ENCODE measurements around the gene ANAPC16. TPM values are rescaled to one million over a fixed set of nuclear protein-coding genes. Genes with fewer than 3 reads are reported as not detected.

Gene ANAPC16
- 100 to 1,000 TPM; 106 to 157 (median 143) TPM for total RNA-seq

DNA sequence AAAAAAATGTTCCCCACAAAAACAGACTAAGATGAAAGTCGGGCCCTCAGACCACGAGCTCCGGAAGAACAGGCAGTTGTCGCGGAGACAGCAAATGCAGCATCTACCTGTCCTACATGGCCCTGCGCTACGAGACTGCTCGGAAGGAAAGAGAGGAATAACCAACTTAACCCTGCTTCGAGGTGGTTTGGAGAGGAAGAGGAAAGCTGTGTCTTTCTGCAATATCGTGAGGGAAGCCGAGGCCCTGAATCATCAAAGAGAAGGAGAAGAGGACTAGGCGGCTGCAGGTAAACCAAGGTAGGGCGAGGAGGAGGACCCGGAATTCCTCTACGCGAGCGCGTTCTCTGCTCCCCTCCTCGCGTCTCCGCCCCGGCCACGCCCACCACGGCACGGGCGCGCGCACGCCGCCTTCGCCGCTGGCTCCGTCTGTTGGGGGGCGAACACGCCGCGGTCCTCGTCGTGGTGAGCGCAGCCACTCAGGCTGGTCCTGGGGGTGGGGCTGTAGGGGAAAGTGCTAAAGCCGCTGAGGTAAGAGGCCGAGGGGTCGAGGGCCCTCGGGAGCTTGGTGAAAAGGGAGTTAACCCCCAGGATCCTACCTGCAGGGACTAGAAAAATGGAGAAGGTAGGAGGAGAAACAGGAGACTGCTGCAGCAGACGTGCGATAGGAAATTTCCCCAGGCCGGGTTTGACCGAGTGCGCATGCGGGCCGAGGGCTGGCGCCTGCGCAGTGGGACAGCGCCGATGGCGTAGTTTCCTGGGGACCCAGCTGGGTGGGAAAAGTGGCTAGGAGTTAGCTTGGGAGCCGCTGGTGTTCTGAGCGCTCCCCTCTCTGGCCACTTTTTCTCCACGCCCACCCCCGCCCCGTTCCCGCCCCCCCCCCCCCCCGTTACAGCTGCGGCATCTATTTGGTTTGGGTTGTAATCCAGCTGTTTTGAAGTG lies at the start of gene ANAPC16, which contains the start of gene ASCC1:
Gene ANAPC16, plus strand, starts transcription at position 402 of the 939 bp plus-strand sequence. CDS start 7,903 bp downstream, outside the sequence.
Gene ASCC1, minus strand, starts transcription at position 666 of the 939 bp plus-strand sequence. CDS start 2,978 bp downstream, outside the sequence.
- Histone ChIP-seq H3K4me3 (peak within 1 kb of the TSS; percentile 64 to 76 (median 71)), H3K27me3 (no peaks in the 10 kb centered on the region), H3K4me1 (peaks cover 41 to 64% (median 59%) of the 10 kb centered on the region in 4 donors), H3K9me3 (no peaks in the 10 kb centered on the region), H3K36me3 (peaks cover 5 to 28% (median 23%) of the 10 kb centered on the region in 4 donors), H3K27ac (replicated peaks in 1 of 4) (peak within 1 kb of the TSS; percentile 89 to 98 (median 94))
- peak; percentile 97 for DNase-seq (ENCODE audit: extremely low spot score)
- peak; percentile 90 for TF ChIP-seq POLR2A (IDR thresholded peaks at IDR 0.05; ENCODE audit: low read depth)
- TF ChIP-seq CTCF (IDR thresholded peaks at IDR 0.05): peak in 1 of 3 experiments; percentile 10
- TF ChIP-seq EP300 (IDR thresholded peaks at IDR 0.05): no peak
- TF ChIP-seq POLR2AphosphoS5 (IDR thresholded peaks at IDR 0.05): peak; percentile 95 to 99
- under 1% methylated on average over 47 of the region's 64 CpGs for WGBS
- intact Hi-C loops (cut with DNase I): loop anchor here (5.0 kb wide), 2 partner anchors 41 to 56 kb away; partner anchors contain the start of gene DDIT4

- no peak overlapping the region for H3K27ac ChIP-seq (replicated peaks in 1 of 4)
- DNase-seq (ENCODE audit: extremely low spot score): no peak
- H3K36me3 ChIP-seq: peaks cover 0 to 8% (median 3%) of the 10 kb centered on the region in 4 donors
- no peaks in the 10 kb centered on the region for H3K27me3 ChIP-seq
- WGBS: 93% methylated on average over 3 of the region's 3 CpGs
- intact Hi-C loops (cut with DNase I): no loop called here
- TF ChIP-seq POLR2A (IDR thresholded peaks at IDR 0.05; ENCODE audit: low read depth): no peak
- no peak for TF ChIP-seq EP300 (IDR thresholded peaks at IDR 0.05)
- TF ChIP-seq POLR2AphosphoS5 (IDR thresholded peaks at IDR 0.05): no peak
- no peak for TF ChIP-seq CTCF (IDR thresholded peaks at IDR 0.05)
- H3K4me1 ChIP-seq: peaks cover 4 to 14% (median 5%) of the 10 kb centered on the region in 4 donors
- H3K4me3 ChIP-seq: no peak overlapping the region
- no peaks in the 10 kb centered on the region for H3K9me3 ChIP-seq
Observed at GRCh38 chr10:72167118-72167517, 48.7 kb upstream of the ANAPC16 start.

- H3K27me3 ChIP-seq: no peaks in the 10 kb centered on the region
- TF ChIP-seq EP300 (IDR thresholded peaks at IDR 0.05): no peak
- no peak for TF ChIP-seq CTCF (IDR thresholded peaks at IDR 0.05)
- no peak for TF ChIP-seq POLR2AphosphoS5 (IDR thresholded peaks at IDR 0.05)
- TF ChIP-seq POLR2A (IDR thresholded peaks at IDR 0.05; ENCODE audit: low read depth): no peak
- peaks cover 9 to 15% (median 10%) of the 10 kb centered on the region in 4 donors for H3K4me1 ChIP-seq
- peaks cover 0 to 8% (median 3%) of the 10 kb centered on the region in 4 donors for H3K36me3 ChIP-seq
- DNase-seq (ENCODE audit: extremely low spot score): no peak
- no peak overlapping the region for H3K4me3 ChIP-seq
- H3K9me3 ChIP-seq: no peaks in the 10 kb centered on the region
- WGBS: 72% methylated on average over 4 of the region's 4 CpGs
- no peak overlapping the region for H3K27ac ChIP-seq (replicated peaks in 1 of 4)
- intact Hi-C loops (cut with DNase I): no loop called here
Observed at GRCh38 chr10:72170263-72170662, 45.5 kb upstream of the ANAPC16 start.

- intact Hi-C loops (cut with DNase I): no loop called here
- DNase-seq (ENCODE audit: extremely low spot score): no peak
- peaks cover 0 to 8% (median 3%) of the 10 kb centered on the region in 4 donors for H3K36me3 ChIP-seq
- no peaks in the 10 kb centered on the region for H3K27me3 ChIP-seq
- H3K9me3 ChIP-seq: no peaks in the 10 kb centered on the region
- H3K4me3 ChIP-seq: no peak overlapping the region
- no peak overlapping the region for H3K27ac ChIP-seq (replicated peaks in 1 of 4)
- TF ChIP-seq CTCF (IDR thresholded peaks at IDR 0.05) (no peak), EP300 (IDR thresholded peaks at IDR 0.05) (no peak), POLR2AphosphoS5 (IDR thresholded peaks at IDR 0.05) (no peak), POLR2A (IDR thresholded peaks at IDR 0.05; ENCODE audit: low read depth) (no peak)
- WGBS: 83% methylated on average over 4 of the region's 4 CpGs
- peaks cover 13 to 20% (median 15%) of the 10 kb centered on the region in 4 donors for H3K4me1 ChIP-seq
Observed at GRCh38 chr10:72170733-72171132, 45.1 kb upstream of the ANAPC16 start.
